HepG2 (cell line): ENCODE results near the gene JPH4. TPM values are rescaled to one million over a fixed set of nuclear protein-coding genes. Genes with fewer than 3 reads are reported as not detected.

ENCODE experiments used
- ARNT2 ChIP-seq: sonication (generic); formaldehyde crosslinking; IDR thresholded peaks from 2 replicates; pipeline ENCODE4 v1.8.0; 2022; ENCODE audit warnings: mild to moderate bottlenecking, low read depth, missing genetic modification reagents, moderate library complexity
- EP300 ChIP-seq, 3 experiments: sonication (generic) in 1 of 3; formaldehyde crosslinking in 1 of 3; IDR thresholded peaks; 2 replicates each; pipeline versions ENCODE4 v1.5.1 to v1.6.1; 2011 to 2020; ENCODE audit warnings: low read depth in 2 of 3, low read length in 2 of 3, borderline replicate concordance in 1 of 3, improper control_type of control experiment in 1 of 3, mild to moderate bottlenecking in 1 of 3, missing genetic modification reagents in 1 of 3, moderate library complexity in 1 of 3
- EZH2 ChIP-seq: conservative IDR thresholded peaks from 2 replicates; pipeline ENCODE4 v1.6.1; 2012; ENCODE audit warnings: mild to moderate bottlenecking, low read depth, low read length, moderate library complexity
- FOXK1 ChIP-seq: sonication (generic); formaldehyde crosslinking; IDR thresholded peaks from 2 replicates; pipeline ENCODE4 v1.4.0; 2020; ENCODE audit warnings: low read depth, missing genetic modification reagents, borderline replicate concordance
- FOXM1 ChIP-seq: sonication (generic); formaldehyde crosslinking; IDR thresholded peaks from 2 replicates; pipeline ENCODE4 v1.5.0; 2020; ENCODE audit warnings: missing genetic modification reagents
- HHEX ChIP-seq: IDR thresholded peaks from 2 replicates; pipeline ENCODE4 v1.6.1; 2016; ENCODE audit warnings: control low read depth
- JUNB ChIP-seq: sonication (generic); formaldehyde crosslinking; IDR thresholded peaks from 2 replicates; pipeline ENCODE4 v1.8.0; 2022; ENCODE audit warnings: missing genetic modification reagents, mild to moderate bottlenecking, borderline replicate concordance
- RBM22 ChIP-seq: fragments of 200-400 bp; formaldehyde crosslinking; optimal IDR thresholded peaks from 2 replicates; pipeline ENCODE3; 2017; ENCODE audit warnings: mild to moderate bottlenecking, low read length, moderate library complexity
- RXRA ChIP-seq: sonication (generic); formaldehyde crosslinking; IDR thresholded peaks from 2 replicates; pipeline ENCODE4 v1.5.1; 2020; ENCODE audit warnings: missing genetic modification reagents
- SNRNP70 ChIP-seq: fragments of 200-400 bp; formaldehyde crosslinking; IDR thresholded peaks from 2 replicates; pipeline ENCODE4 v1.6.1; 2017; ENCODE audit warnings: mild to moderate bottlenecking, low read depth, low read length, moderate library complexity
- SOX6 ChIP-seq, 2 experiments: fragments of 450-650 bp in 1 of 2; sonication (generic) in 1 of 2; formaldehyde crosslinking in 1 of 2; IDR thresholded peaks; 2 replicates each; pipeline versions ENCODE4 v1.4.0 to v1.6.1; 2017 to 2020; ENCODE audit warnings: antibody characterized with exemption in 1 of 2, mild to moderate bottlenecking in 1 of 2, missing genetic modification reagents in 1 of 2
- TAF1 ChIP-seq: sonication (generic); formaldehyde crosslinking; IDR thresholded peaks from 2 replicates; pipeline ENCODE4 v1.4.0; 2020; ENCODE audit warnings: missing genetic modification reagents
- TCF7L2 ChIP-seq: IDR thresholded peaks from 2 replicates; pipeline ENCODE4 v1.6.1; 2011; ENCODE audit warnings: mild to moderate bottlenecking, low read depth, low read length, moderate library complexity
- TGIF2 ChIP-seq: IDR thresholded peaks from 2 replicates; pipeline ENCODE4 v1.6.1; 2016; ENCODE audit warnings: control low read depth, missing compliant biosample characterization
- ZBTB42 ChIP-seq: sonication (generic); formaldehyde crosslinking; IDR thresholded peaks from 2 replicates; pipeline ENCODE4 v1.5.0; 2020; ENCODE audit warnings: mild to moderate bottlenecking, missing genetic modification reagents
- ZNF121 ChIP-seq: sonication (generic); formaldehyde crosslinking; IDR thresholded peaks from 2 replicates; pipeline ENCODE4 v1.5.0; 2020; ENCODE audit warnings: mild to moderate bottlenecking, missing genetic modification reagents
- ZNF207 ChIP-seq: fragments of 450-650 bp; IDR thresholded peaks from 2 replicates; pipeline ENCODE4 v1.6.1; 2016; ENCODE audit warnings: antibody characterized with exemption, borderline replicate concordance
- ZNF292 ChIP-seq: sonication (generic); formaldehyde crosslinking; IDR thresholded peaks from 2 replicates; pipeline ENCODE4 v1.8.1; 2022; ENCODE audit warnings: mild to moderate bottlenecking, low read depth, missing genetic modification reagents, borderline replicate concordance
- ZNF296 ChIP-seq: sonication (generic); formaldehyde crosslinking; conservative IDR thresholded peaks from 2 replicates; pipeline ENCODE4 v1.5.0; 2020; ENCODE audit warnings: mild to moderate bottlenecking, missing genetic modification reagents
- polyA plus RNA-seq, 8 experiments: library from polyadenylated mRNA; depleted of rRNA in 3 of 8; stranded (reverse) in 7 of 8; unstranded in 1 of 8; fragments of >200 nt; fragmentation: Illumina TruSeq in 4 of 8; extraction: Trizol in 4 of 8; gene quantifications; 2 replicates each; pipeline versions ENCODE4 v1.2.1 to v1.2.3, GENCODE V29; 2011 to 2016; ENCODE audit warnings: low read depth in 4 of 8, missing spikeins in 1 of 8, mixed read lengths in 1 of 8; ENCODE audit not compliant: insufficient read depth in 1 of 8
- total RNA-seq, 5 experiments: library from RNA; depleted of rRNA; stranded (reverse); fragments of >200 nt; fragmentation: Illumina TruSeq; extraction: Trizol; gene quantifications; 2 replicates each; pipeline ENCODE4 v1.2.3, GENCODE V29; 2016; ENCODE audit warnings: low read depth in 1 of 5
- TF ChIP-seq, protein P1 (sequence below), 2 experiments: sonication (generic) in 1 of 2; formaldehyde crosslinking in 1 of 2; IDR thresholded peaks; 2 replicates each; pipeline versions ENCODE4 v1.5.1 to v1.6.1; 2011 to 2020; ENCODE audit warnings: borderline replicate concordance in 1 of 2, low read depth in 1 of 2, low read length in 1 of 2, mild to moderate bottlenecking in 1 of 2, missing genetic modification reagents in 1 of 2, moderate library complexity in 1 of 2
- TF ChIP-seq, protein P2 (sequence below): sonication (generic); formaldehyde crosslinking; IDR thresholded peaks from 2 replicates; pipeline ENCODE4 v1.4.0; 2020; ENCODE audit warnings: missing genetic modification reagents, mild to moderate bottlenecking, borderline replicate concordance
- TF ChIP-seq, protein P3 (sequence below): sonication (generic); formaldehyde crosslinking; IDR thresholded peaks from 2 replicates; pipeline ENCODE4 v1.4.0; 2020; ENCODE audit warnings: mild to moderate bottlenecking, missing genetic modification reagents

JPH4 gene
- total and polyA plus RNA-seq, 2 of the 13 experiments (the other 11 are each of a cell fraction or from before 2014, with no cell fraction given): 0.08 to 0.22 TPM

DNA sequence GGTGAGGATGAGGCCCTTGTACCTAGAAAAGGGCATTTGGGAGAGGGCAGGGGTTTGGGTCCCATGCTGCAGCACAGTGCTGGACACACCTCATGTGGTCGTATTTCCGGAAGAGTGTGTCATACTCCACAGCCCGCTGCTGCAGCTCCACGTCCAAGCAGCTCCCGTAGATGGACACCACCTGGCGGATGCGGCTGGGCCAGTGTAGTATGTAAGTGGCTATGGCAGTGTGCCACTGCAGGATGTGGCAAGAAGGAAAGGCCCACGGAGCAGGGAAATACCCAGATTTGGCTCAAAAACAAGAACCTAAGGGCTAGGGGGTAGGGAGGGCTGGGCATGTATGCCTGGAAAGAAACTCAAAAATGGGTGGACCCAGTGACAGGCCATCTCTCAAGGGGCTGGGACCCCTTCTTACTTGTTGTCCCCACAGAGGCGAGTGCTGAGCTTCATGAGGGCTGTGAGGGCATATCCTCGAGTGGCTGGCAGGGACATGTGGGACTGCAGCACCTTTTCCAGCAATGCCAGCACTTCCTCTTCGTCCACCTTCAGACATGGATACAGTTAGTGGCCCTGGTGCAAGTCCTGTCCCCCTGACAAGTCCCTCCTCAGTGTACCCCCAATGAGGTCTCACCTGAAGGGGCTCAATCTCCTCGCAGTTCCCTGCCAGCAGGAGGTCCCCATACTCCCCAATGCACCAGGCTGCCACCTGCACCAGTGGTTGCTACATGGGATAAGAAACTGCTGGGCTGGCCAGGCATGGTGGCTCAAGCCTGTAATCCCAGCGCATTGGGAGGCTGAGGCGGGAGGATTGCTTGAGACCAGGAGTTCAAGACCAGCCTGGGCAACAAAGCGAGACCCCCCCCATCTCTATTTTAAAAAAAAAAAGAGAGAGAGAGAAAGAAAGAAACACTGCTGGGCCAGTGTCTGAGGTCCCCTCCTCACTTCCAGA lies 16.4 kb downstream of the JPH4 start (continued):
- no peak for TF ChIP-seq ZNF207
- TF ChIP-seq ARNT2 (CRISPR knock-in tag): no peak
- no peak for TF ChIP-seq TAF1
- no peak for TF ChIP-seq TGIF2 (CRISPR knock-in tag)
- no peak for TF ChIP-seq SNRNP70
- TF ChIP-seq ZNF121 (CRISPR knock-in tag): no peak
- TF ChIP-seq RXRA (CRISPR knock-in tag): peak; percentile 42; the same call in 1 of the 2 replicates
- TF ChIP-seq ZBTB42: peak; percentile 81
- peak; percentile 21; the same call in 1 of the 2 replicates for TF ChIP-seq ZNF296 (CRISPR knock-in tag)
- TF ChIP-seq EP300 (IDR thresholded peaks at IDR 0.05; ENCODE audit: low read depth in 2 of 2, low read length in 2 of 2): no peak
- TF ChIP-seq EP300 (CRISPR knock-in tag; IDR thresholded peaks at IDR 0.05; ENCODE audit: borderline replicate concordance): no peak
- TF ChIP-seq TCF7L2: no peak
- peak; percentile 29 for TF ChIP-seq RBM22
- TF ChIP-seq HHEX (CRISPR knock-in tag): no peak
- no peak for TF ChIP-seq SOX6 (IDR thresholded peaks at IDR 0.05)
- TF ChIP-seq SOX6 (CRISPR knock-in tag; IDR thresholded peaks at IDR 0.05): no peak; the same call in 1 of the 2 replicates
- TF ChIP-seq JUNB (CRISPR knock-in tag): 0 out of 2 replicates have a peak, but pooled peaks have one; percentile 14
- TF ChIP-seq, protein P1, sequence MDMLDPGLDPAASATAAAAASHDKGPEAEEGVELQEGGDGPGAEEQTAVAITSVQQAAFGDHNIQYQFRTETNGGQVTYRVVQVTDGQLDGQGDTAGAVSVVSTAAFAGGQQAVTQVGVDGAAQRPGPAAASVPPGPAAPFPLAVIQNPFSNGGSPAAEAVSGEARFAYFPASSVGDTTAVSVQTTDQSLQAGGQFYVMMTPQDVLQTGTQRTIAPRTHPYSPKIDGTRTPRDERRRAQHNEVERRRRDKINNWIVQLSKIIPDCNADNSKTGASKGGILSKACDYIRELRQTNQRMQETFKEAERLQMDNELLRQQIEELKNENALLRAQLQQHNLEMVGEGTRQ (IDR thresholded peaks at IDR 0.05; ENCODE audit: low read depth, low read length): no peak
- TF ChIP-seq, protein P1 (CRISPR knock-in tag; IDR thresholded peaks at IDR 0.05; ENCODE audit: borderline replicate concordance): no peak
- no peak for TF ChIP-seq FOXK1
- TF ChIP-seq ZNF292: no peak
- TF ChIP-seq, protein P2, sequence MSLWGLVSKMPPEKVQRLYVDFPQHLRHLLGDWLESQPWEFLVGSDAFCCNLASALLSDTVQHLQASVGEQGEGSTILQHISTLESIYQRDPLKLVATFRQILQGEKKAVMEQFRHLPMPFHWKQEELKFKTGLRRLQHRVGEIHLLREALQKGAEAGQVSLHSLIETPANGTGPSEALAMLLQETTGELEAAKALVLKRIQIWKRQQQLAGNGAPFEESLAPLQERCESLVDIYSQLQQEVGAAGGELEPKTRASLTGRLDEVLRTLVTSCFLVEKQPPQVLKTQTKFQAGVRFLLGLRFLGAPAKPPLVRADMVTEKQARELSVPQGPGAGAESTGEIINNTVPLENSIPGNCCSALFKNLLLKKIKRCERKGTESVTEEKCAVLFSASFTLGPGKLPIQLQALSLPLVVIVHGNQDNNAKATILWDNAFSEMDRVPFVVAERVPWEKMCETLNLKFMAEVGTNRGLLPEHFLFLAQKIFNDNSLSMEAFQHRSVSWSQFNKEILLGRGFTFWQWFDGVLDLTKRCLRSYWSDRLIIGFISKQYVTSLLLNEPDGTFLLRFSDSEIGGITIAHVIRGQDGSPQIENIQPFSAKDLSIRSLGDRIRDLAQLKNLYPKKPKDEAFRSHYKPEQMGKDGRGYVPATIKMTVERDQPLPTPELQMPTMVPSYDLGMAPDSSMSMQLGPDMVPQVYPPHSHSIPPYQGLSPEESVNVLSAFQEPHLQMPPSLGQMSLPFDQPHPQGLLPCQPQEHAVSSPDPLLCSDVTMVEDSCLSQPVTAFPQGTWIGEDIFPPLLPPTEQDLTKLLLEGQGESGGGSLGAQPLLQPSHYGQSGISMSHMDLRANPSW (CRISPR knock-in tag): 0 out of 2 replicates have a peak, but pooled peaks have one; percentile 57
- TF ChIP-seq FOXM1: no peak
- TF ChIP-seq EZH2: no peak
- TF ChIP-seq, protein P3, sequence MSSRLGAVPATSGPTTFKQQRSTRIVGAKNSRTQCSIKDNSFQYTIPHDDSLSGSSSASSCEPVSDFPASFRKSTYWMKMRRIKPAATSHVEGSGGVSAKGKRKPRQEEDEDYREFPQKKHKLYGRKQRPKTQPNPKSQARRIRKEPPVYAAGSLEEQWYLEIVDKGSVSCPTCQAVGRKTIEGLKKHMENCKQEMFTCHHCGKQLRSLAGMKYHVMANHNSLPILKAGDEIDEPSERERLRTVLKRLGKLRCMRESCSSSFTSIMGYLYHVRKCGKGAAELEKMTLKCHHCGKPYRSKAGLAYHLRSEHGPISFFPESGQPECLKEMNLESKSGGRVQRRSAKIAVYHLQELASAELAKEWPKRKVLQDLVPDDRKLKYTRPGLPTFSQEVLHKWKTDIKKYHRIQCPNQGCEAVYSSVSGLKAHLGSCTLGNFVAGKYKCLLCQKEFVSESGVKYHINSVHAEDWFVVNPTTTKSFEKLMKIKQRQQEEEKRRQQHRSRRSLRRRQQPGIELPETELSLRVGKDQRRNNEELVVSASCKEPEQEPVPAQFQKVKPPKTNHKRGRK (CRISPR knock-in tag): peak; percentile 81
